GM12873 (cell line): ENCODE measurements around the gene MSRB1.

Experiments
- TF ChIP-seq, protein P1 (sequence below): IDR thresholded peaks from 2 replicates; pipeline ENCODE4 v1.5.1; 2012; ENCODE audit warnings: low read depth, mild to moderate bottlenecking, moderate library complexity, low read length, control low read depth; ENCODE audit not compliant: insufficient read depth; ENCODE audit errors: missing control alignments

MSRB1 gene

DNA sequence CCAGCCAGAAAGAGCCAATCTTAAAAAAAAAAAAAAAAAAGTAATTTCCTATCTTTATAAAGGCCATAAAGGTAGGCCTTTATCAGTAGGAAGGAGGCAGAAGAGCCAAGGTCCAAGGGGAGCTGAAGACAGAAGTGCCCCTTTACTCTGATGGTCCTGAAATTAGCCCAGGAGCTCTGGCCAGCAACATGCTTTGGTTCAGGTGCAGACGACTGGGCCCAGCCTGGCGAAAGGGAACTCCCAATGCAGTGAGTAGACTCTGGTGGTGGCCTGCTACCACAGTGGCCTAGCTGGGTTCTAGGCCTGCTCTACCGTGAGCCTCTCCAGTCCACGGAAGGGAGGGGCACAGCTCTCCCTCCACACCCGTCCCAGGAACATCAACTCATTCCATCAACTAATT is 47.9 kb downstream of the MSRB1 start:
- TF ChIP-seq, protein P1, sequence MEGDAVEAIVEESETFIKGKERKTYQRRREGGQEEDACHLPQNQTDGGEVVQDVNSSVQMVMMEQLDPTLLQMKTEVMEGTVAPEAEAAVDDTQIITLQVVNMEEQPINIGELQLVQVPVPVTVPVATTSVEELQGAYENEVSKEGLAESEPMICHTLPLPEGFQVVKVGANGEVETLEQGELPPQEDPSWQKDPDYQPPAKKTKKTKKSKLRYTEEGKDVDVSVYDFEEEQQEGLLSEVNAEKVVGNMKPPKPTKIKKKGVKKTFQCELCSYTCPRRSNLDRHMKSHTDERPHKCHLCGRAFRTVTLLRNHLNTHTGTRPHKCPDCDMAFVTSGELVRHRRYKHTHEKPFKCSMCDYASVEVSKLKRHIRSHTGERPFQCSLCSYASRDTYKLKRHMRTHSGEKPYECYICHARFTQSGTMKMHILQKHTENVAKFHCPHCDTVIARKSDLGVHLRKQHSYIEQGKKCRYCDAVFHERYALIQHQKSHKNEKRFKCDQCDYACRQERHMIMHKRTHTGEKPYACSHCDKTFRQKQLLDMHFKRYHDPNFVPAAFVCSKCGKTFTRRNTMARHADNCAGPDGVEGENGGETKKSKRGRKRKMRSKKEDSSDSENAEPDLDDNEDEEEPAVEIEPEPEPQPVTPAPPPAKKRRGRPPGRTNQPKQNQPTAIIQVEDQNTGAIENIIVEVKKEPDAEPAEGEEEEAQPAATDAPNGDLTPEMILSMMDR: no peak

DNA sequence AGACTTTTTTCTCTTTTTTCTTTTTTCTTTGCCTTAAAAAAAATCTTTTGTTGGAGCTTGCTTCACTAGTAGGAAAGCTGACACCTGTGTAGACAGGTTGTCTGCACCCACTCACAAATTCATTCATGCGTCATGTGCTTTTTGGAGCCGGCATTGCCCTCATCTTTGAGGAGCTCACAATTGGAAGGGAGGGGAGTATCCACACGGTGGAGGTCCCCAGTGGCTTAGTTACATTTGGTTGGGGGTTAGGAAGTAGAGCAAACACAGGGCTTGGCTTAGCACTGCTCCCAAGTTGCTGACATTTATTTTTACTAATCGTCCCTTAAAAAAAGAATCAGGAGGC is 52.3 kb downstream of the MSRB1 start:
- TF ChIP-seq, protein P1: no peak

GRCh38 chr16:1890024-1890707 is 52.8 kb downstream of the MSRB1 start:
- TF ChIP-seq, protein P1: no peak
